Panc1 (cell line): ENCODE results near the gene TCF20.

ENCODE experiments used
- POLR2AphosphoS5 ChIP-seq: IDR thresholded peaks from 2 replicates; pipeline ENCODE4 v1.6.1; 2012; ENCODE audit warnings: mild to moderate bottlenecking, low read depth, low read length, moderate library complexity
- SIN3A ChIP-seq: IDR thresholded peaks from 2 replicates; pipeline ENCODE4 v1.6.1; 2012; ENCODE audit warnings: low read depth, mild to moderate bottlenecking, low read length, moderate library complexity, borderline replicate concordance; ENCODE audit not compliant: insufficient read depth

- TF ChIP-seq SIN3A, result no peak
- no peak for TF ChIP-seq POLR2AphosphoS5
Measured at GRCh38 chr22:42314709-42315391, 44.4 kb upstream of the TCF20 start.
